Nephron progenitor cell (in vitro differentiated cells): ENCODE results near the gene PLCH1.

ENCODE experiments used
- DNase-seq: peaks from one replicate; pipeline ENCODE4 v3.0.0; 2021
- H3K27ac Mint-ChIP-seq: 2 replicates; pipeline ENCODE4 v1.8.0; 2021; ENCODE audit warnings: mild to moderate bottlenecking, moderate library complexity, mixed read lengths
- H3K27me3 Mint-ChIP-seq: 2 replicates; pipeline ENCODE4 v1.8.0; 2021; ENCODE audit warnings: mild to moderate bottlenecking, low read depth, mixed read lengths; ENCODE audit not compliant: poor library complexity
- H3K36me3 Mint-ChIP-seq: 2 replicates; pipeline ENCODE4 v1.8.0; 2021; ENCODE audit warnings: low read depth, mixed read lengths
- H3K4me1 Mint-ChIP-seq: 2 replicates; pipeline ENCODE4 v1.8.0; 2021; ENCODE audit warnings: mixed read lengths
- H3K4me3 Mint-ChIP-seq: 2 replicates; pipeline ENCODE4 v1.8.0; 2021; ENCODE audit warnings: mild to moderate bottlenecking, moderate library complexity, mixed read lengths
- H3K9me3 Mint-ChIP-seq: 2 replicates; pipeline ENCODE4 v1.8.0; 2021; ENCODE audit warnings: mild to moderate bottlenecking, moderate library complexity, mixed read lengths
- TF ChIP-seq, protein P1 (sequence below): fragments of 200-600 bp; sonication (generic); IDR thresholded peaks from 2 replicates; pipeline ENCODE4 v1.5.0; 2021; ENCODE audit warnings: antibody characterized with exemption

Gene PLCH1

GRCh38 chr3:155388417-155388816 lies 356.5 kb downstream of the PLCH1 start:
- TF ChIP-seq, protein P1, sequence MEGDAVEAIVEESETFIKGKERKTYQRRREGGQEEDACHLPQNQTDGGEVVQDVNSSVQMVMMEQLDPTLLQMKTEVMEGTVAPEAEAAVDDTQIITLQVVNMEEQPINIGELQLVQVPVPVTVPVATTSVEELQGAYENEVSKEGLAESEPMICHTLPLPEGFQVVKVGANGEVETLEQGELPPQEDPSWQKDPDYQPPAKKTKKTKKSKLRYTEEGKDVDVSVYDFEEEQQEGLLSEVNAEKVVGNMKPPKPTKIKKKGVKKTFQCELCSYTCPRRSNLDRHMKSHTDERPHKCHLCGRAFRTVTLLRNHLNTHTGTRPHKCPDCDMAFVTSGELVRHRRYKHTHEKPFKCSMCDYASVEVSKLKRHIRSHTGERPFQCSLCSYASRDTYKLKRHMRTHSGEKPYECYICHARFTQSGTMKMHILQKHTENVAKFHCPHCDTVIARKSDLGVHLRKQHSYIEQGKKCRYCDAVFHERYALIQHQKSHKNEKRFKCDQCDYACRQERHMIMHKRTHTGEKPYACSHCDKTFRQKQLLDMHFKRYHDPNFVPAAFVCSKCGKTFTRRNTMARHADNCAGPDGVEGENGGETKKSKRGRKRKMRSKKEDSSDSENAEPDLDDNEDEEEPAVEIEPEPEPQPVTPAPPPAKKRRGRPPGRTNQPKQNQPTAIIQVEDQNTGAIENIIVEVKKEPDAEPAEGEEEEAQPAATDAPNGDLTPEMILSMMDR: no peak
- DNase-seq: no peak
- peaks cover 5% of the 10 kb centered on the region for H3K27me3 Mint-ChIP-seq
- H3K4me3 Mint-ChIP-seq: no peak overlapping the region
- H3K36me3 Mint-ChIP-seq: no peaks in the 10 kb centered on the region
- peaks cover 37% of the 10 kb centered on the region for H3K4me1 Mint-ChIP-seq
- no peaks in the 10 kb centered on the region for H3K9me3 Mint-ChIP-seq
- H3K27ac Mint-ChIP-seq: no peak overlapping the region

DNA sequence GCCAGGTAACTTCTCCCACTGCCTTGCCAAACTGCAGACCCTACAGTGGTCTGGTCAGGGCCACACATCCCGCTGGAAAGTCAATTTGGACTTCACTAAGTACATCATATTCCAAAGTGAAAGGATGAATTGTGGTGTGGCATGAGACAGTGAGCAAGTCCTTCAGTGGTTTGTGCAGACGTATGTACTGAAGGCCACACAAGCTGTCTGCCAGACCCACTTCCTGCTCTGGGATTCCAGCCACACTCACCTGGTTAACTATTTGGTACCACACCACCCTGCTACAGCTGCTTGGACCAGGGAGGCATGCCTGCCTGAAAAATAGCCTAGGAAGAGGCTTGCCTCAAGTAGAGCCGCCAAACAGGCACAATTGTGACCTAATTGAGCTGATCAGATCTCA lies 357.3 kb downstream of the PLCH1 start:
- TF ChIP-seq, protein P1: no peak
- Mint-ChIP-seq H3K36me3 (no peaks in the 10 kb centered on the region), H3K9me3 (no peaks in the 10 kb centered on the region), H3K4me1 (peaks cover 45% of the 10 kb centered on the region), H3K27me3 (peaks cover 5% of the 10 kb centered on the region), H3K27ac (no peak overlapping the region), H3K4me3 (no peak overlapping the region)
- no peak for DNase-seq

DNA sequence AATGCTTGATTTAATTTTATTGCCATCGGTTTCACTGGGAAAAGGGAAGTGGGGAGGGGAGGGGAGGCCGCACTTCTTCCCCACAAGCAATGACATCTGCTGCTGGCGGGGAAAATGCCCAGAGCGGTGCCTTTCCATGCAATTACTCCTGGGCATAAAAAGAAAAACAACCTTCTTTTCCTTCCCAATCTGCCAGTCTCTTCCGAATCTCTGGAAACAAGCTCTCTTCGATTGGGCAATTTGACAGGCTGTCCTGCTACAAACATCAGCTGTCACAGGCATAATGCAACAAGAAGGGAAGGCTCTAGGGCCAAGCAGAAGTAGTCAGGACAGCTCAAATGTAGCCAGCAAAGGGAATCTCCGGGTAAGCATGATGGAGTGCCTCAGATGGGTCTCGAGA lies 358.0 kb downstream of the PLCH1 start:
- peak overlapping the region; percentile 31 for H3K27ac Mint-ChIP-seq
- TF ChIP-seq, protein P1: no peak
- H3K9me3 Mint-ChIP-seq: no peaks in the 10 kb centered on the region
- H3K36me3 Mint-ChIP-seq: no peaks in the 10 kb centered on the region
- no peak for DNase-seq
- H3K4me3 Mint-ChIP-seq: no peak overlapping the region
- H3K27me3 Mint-ChIP-seq: peaks cover 5% of the 10 kb centered on the region
- H3K4me1 Mint-ChIP-seq: peaks cover 48% of the 10 kb centered on the region

DNA sequence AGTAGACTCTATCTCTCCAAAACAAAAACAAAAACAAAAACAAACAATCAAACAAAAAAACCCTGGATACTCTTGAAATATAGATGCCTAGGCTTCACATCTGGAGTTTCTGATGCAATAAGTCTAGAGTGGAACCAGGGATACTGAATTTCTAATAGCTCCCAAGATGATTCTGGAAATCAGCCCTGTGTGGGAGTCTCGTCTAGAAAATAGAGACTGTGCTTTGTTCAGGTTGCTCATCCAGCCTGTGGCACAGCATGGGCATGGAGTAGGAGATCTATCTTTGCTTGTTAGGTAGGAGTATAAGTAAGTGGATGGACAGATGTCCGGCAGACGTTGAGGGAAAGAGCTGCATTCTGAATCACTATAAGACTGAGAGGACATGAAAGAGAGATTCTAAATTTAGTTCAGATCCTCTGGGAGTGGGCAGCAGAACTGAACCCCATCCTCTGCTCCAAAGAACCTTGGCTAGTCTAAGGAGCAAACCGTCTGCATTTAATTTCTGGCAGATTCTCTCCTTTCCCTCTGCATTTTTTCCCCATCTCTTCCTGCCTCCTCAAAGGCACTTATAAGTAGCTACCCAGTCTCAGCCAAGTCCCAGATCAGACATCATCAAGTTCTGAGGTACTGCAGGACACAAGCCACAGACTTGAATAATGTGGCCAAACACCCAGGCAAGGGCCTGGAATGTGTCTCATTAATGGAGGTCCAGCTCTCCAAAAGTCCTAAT lies 358.8 kb downstream of the PLCH1 start:
- Mint-ChIP-seq H3K27ac (no peak overlapping the region), H3K4me3 (no peak overlapping the region), H3K27me3 (peaks cover 5% of the 10 kb centered on the region), H3K36me3 (no peaks in the 10 kb centered on the region), H3K9me3 (no peaks in the 10 kb centered on the region), H3K4me1 (peaks cover 40% of the 10 kb centered on the region)
- TF ChIP-seq, protein P1: no peak
- no peak for DNase-seq

DNA sequence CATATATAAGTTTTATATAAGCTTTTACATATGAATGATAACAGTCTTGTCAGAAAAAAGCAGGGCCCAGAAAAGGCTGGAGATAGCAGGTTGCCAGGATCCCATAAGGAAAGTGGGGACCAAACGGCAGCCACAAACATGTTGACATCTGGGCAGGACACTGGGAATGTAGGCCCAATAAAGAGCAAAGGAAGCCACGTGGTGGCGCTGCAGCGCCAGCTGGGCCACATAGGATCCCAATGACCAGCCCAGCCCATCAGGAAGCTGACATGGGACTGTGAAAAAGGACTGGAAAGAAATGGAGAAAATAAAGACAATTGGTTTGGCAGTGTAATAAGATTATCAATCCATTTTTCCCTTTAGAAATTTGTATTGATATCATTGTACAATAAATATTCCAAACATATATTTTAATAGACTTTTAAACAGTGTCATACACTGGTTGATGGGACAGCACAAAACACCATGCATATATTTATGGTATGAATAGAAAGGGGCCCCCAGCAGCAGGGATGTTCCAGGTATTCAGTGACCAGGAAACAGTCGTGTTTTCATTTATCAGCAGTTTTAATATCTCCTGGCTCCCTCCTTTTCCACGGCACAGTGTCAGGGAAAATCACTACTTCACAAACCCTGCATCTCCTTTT lies 362.4 kb downstream of the PLCH1 start:
- TF ChIP-seq, protein P1: peak; percentile 88
- peak; percentile 84 for DNase-seq
- H3K27me3 Mint-ChIP-seq: peaks cover 5% of the 10 kb centered on the region
- no peaks in the 10 kb centered on the region for H3K36me3 Mint-ChIP-seq
- peaks cover 32% of the 10 kb centered on the region for H3K4me1 Mint-ChIP-seq
- no peaks in the 10 kb centered on the region for H3K9me3 Mint-ChIP-seq
- no peak overlapping the region for H3K4me3 Mint-ChIP-seq
- H3K27ac Mint-ChIP-seq: no peak overlapping the region

GRCh38 chr3:155377847-155378246 lies 367.0 kb downstream of the PLCH1 start:
- Mint-ChIP-seq H3K9me3 (no peaks in the 10 kb centered on the region), H3K27me3 (no peaks in the 10 kb centered on the region), H3K4me3 (no peak overlapping the region), H3K36me3 (no peaks in the 10 kb centered on the region), H3K27ac (no peak overlapping the region), H3K4me1 (peaks cover 6% of the 10 kb centered on the region)
- DNase-seq: no peak
- TF ChIP-seq, protein P1: no peak
